Measurements from ENCODE around the gene NT5C1A.

DNA sequence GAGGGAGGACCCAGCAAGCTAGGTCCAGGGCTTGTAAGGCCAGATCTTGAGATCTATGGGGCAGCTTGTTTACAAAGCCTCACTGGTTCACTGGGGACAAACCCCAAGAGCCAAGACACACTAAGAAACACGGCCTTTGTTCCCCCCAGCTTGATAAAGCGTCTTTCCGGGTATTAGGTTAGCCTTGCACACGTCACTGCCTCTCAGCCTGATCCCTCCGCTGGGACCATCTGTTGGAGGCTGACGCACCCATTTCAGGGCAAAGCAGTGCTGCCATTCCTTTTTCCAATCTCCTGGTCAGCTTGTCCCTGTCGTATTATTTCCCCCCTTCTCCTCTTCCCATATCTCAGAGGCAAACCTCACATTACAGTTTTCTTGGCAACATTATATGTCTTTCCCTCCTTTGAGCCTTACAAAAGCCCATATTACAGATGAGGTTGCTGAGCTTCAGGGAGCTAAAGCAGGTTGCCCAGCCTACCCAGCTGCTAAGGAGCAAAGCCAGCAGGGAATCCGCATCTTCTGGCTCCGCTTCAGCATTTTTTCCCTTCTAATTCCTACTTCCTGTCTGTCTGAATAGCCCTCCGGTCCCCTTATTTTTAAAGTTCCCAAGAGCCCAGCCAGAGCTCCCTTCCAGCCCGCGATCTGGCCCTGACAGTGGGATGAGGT is 36.6 kb downstream of the NT5C1A start:
- TF ChIP-seq, protein P1, sequence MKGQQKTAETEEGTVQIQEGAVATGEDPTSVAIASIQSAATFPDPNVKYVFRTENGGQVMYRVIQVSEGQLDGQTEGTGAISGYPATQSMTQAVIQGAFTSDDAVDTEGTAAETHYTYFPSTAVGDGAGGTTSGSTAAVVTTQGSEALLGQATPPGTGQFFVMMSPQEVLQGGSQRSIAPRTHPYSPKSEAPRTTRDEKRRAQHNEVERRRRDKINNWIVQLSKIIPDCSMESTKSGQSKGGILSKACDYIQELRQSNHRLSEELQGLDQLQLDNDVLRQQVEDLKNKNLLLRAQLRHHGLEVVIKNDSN (IDR thresholded peaks at IDR 0.05), result no peak
- TF ChIP-seq ZBTB7A (IDR thresholded peaks at IDR 0.05; ENCODE audit: low read depth) (no peak), RAD21 (IDR thresholded peaks at IDR 0.05; ENCODE audit: low read depth) (no peak), TCF12 (IDR thresholded peaks at IDR 0.05; ENCODE audit: low read depth) (no peak), NFIC (IDR thresholded peaks at IDR 0.05) (no peak), CREB1 (IDR thresholded peaks at IDR 0.05; ENCODE audit: low read depth) (no peak), YY1 (IDR thresholded peaks at IDR 0.05; ENCODE audit: low read depth) (no peak), TEAD4 (IDR thresholded peaks at IDR 0.05) (no peak), TAF1 (IDR thresholded peaks at IDR 0.05; ENCODE audit: low read depth) (no peak), FOXM1 (IDR thresholded peaks at IDR 0.05; ENCODE audit: borderline replicate concordance, low read depth) (no peak)
- TF ChIP-seq, protein P2, sequence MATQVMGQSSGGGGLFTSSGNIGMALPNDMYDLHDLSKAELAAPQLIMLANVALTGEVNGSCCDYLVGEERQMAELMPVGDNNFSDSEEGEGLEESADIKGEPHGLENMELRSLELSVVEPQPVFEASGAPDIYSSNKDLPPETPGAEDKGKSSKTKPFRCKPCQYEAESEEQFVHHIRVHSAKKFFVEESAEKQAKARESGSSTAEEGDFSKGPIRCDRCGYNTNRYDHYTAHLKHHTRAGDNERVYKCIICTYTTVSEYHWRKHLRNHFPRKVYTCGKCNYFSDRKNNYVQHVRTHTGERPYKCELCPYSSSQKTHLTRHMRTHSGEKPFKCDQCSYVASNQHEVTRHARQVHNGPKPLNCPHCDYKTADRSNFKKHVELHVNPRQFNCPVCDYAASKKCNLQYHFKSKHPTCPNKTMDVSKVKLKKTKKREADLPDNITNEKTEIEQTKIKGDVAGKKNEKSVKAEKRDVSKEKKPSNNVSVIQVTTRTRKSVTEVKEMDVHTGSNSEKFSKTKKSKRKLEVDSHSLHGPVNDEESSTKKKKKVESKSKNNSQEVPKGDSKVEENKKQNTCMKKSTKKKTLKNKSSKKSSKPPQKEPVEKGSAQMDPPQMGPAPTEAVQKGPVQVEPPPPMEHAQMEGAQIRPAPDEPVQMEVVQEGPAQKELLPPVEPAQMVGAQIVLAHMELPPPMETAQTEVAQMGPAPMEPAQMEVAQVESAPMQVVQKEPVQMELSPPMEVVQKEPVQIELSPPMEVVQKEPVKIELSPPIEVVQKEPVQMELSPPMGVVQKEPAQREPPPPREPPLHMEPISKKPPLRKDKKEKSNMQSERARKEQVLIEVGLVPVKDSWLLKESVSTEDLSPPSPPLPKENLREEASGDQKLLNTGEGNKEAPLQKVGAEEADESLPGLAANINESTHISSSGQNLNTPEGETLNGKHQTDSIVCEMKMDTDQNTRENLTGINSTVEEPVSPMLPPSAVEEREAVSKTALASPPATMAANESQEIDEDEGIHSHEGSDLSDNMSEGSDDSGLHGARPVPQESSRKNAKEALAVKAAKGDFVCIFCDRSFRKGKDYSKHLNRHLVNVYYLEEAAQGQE (IDR thresholded peaks at IDR 0.05; ENCODE audit: low read depth), result no peak
- TF ChIP-seq, protein P3, sequence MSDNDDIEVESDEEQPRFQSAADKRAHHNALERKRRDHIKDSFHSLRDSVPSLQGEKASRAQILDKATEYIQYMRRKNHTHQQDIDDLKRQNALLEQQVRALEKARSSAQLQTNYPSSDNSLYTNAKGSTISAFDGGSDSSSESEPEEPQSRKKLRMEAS (IDR thresholded peaks at IDR 0.05), result no peak
